SU-DHL-6 (cell line): ENCODE data around the gene ANKRD44.

Experiments used
- CTCF ChIP-seq: fragments of 200-600 bp; sonication (generic); IDR thresholded peaks from one replicate; pipeline ENCODE4 v1.5.1; 2017; ENCODE audit warnings: antibody characterized with exemption, mild to moderate bottlenecking, low read length, moderate library complexity; ENCODE audit not compliant: insufficient read depth, poor library complexity, severe bottlenecking
- EZH2phosphoT487 ChIP-seq: fragments of 200-600 bp; sonication (generic), shearing (Covaris generic); conservative IDR thresholded peaks from 2 replicates; pipeline ENCODE4 v1.6.1; 2018; ENCODE audit warnings: mild to moderate bottlenecking, antibody characterized with exemption, low read length, moderate library complexity, mixed read lengths

- TF ChIP-seq CTCF, result no peak
- TF ChIP-seq EZH2phosphoT487, result no peak
Measured at GRCh38 chr2:197107291-197108269, 203.0 kb downstream of the ANKRD44 start.
